Adrenal gland (tissue), 12 donors: Measurements from ENCODE around the gene RNF215. TPM values are rescaled to one million over a fixed set of nuclear protein-coding genes. Genes with fewer than 3 reads are reported as not detected.

Experiments used
- DNase-seq, 7 donors: peaks; one replicate each; pipeline ENCODE4 v3.0.0-alpha.2; 2019 to 2020
- H3K27ac ChIP-seq, 5 donors: fragments of 200-600 bp; sonication (generic) in 4 of 5; 1 replicate in 3 of 5; 2 replicates in 2 of 5; pipeline versions ENCODE4 v1.5.1 to v1.8.0; 2016 to 2020; ENCODE audit warnings: mild to moderate bottlenecking in 1 of 5
- H3K27me3 ChIP-seq: fragments of 200-600 bp; 2 replicates; pipeline ENCODE4 v1.8.0; 2021
- H3K36me3 ChIP-seq, 2 donors: fragments of 200-600 bp; replicated peaks in 1 of 2; 1 replicate in 1 of 2; 2 replicates in 1 of 2; pipeline versions ENCODE4 v1.5.1 to v1.8.0; 2018 to 2022
- H3K4me1 ChIP-seq, 2 donors: fragments of 200-600 bp; replicated peaks in 1 of 2; 1 replicate in 1 of 2; 2 replicates in 1 of 2; pipeline versions ENCODE4 v1.5.1 to v1.8.0; 2018 to 2021
- H3K4me3 ChIP-seq, 4 donors: fragments of 200-600 bp; sonication (generic) in 3 of 4; one replicate each; pipeline ENCODE4 v1.5.1; 2016 to 2018
- H3K9me3 ChIP-seq, 3 donors: fragments of 200-600 bp; sonication (generic) in 1 of 3; replicated peaks in 1 of 3; 1 replicate in 2 of 3; 2 replicates in 1 of 3; pipeline versions ENCODE4 v1.5.1 to v1.8.0; 2016 to 2021
- CTCF ChIP-seq, 6 experiments: fragments of 450-650 bp in 4 of 6; fragments of 200-600 bp in 2 of 6; sonication (generic) in 1 of 6; IDR thresholded peaks; 1 replicate in 5 of 6; 2 replicates in 1 of 6; pipeline versions ENCODE4 v1.5.1 to v1.8.0; 2016 to 2021; ENCODE audit warnings: antibody characterized with exemption in 6 of 6, mild to moderate bottlenecking in 2 of 6, moderate library complexity in 1 of 6
- POLR2A ChIP-seq, 2 donors: fragments of 450-650 bp; IDR thresholded peaks; one replicate each; pipeline ENCODE4 v1.6.1; 2017; ENCODE audit warnings: antibody characterized with exemption in 2 of 2, mild to moderate bottlenecking in 2 of 2, moderate library complexity in 1 of 2
- WGBS, 4 donors: extraction: QIAGEN DNeasy Blood & Tissue Kit in 2 of 4; methylation state at CpG; one replicate each; pipeline versions ENCODE4 v1.1.5 to v1.1.7; 2013 to 2017; 5-methylcytosine and 5-hydroxymethylcytosine counted together
- intact Hi-C, 2 donors: fragments of 100-400 bp; cut with DNase I; formaldehyde crosslinking; loops; one replicate each; pipeline versions ENCODE4 v1.14.1 to v1.15.0; 2022 to 2023
- polyA plus RNA-seq, 3 donors: library from polyadenylated mRNA; stranded (reverse); fragments of 200-250 nt in 2 of 3; fragments of 350-450 nt in 1 of 3; fragmentation: Illumina TruSeq in 1 of 3; extraction: RNeasy Lipid Tissue Mini Kit (QIAGEN cat#74804) in 1 of 3; gene quantifications; one replicate each; pipeline ENCODE4 v1.2.3, GENCODE V29; 2013 to 2014
- total RNA-seq, 9 donors: library from RNA; depleted of rRNA in 4 of 9; stranded (reverse); fragments of >200 nt in 4 of 9; fragments of 120-200 nt in 1 of 9; fragmentation: NEBNext Ultra II Directional in 1 of 9; extraction: Animal tissue kit (Norgen Biotek cat#: 25700) in 1 of 9; gene quantifications; one replicate each; pipeline versions ENCODE4 v1.1.0 to v1.2.4, GENCODE V29; 2013 to 2023
- donor health status: healthy with polysubstance abuse.
- donor health status: Bipolar disorder and iron deficiency.
- donor health status: DM: yes; HTN: yes; CAD: no.
- donor health status: DM: no; HTN: no; CAD: no.
- donor health status: DM: no; HTN: no; CAD: no.
- donor health status: DM: yes; HTN: yes; CAD: no.

Gene RNF215
- total and polyA plus RNA-seq, 12 donors = 2.0 to 20.1 (median 12.1) TPM

- H3K36me3 ChIP-seq = no peaks in the 10 kb centered on the region
- intact Hi-C loops = no loop called here
- no peaks in the 10 kb centered on the region for H3K27me3 ChIP-seq
- H3K4me1 ChIP-seq = peaks cover 14 to 18% of the 10 kb centered on the region in 2 donors
- H3K4me3 ChIP-seq = no peak overlapping the region
- WGBS, 4 donors = 69 to 85% (median 71%) methylated on average over 1 of the region's 1 CpG
- H3K9me3 ChIP-seq = no peaks in the 10 kb centered on the region
- DNase-seq = no peak
- TF ChIP-seq POLR2A (IDR thresholded peaks at IDR 0.05) = no peak
- TF ChIP-seq CTCF (IDR thresholded peaks at IDR 0.05) = no peak
- H3K27ac ChIP-seq = no peak overlapping the region
Observed at GRCh38 chr22:30400159-30400558, 12.9 kb upstream of the RNF215 start.

- H3K27me3 ChIP-seq = no peaks in the 10 kb centered on the region
- H3K9me3 ChIP-seq = no peaks in the 10 kb centered on the region
- H3K4me1 ChIP-seq = peaks cover 14 to 18% of the 10 kb centered on the region in 2 donors
- H3K36me3 ChIP-seq = no peaks in the 10 kb centered on the region
- no peak overlapping the region for H3K27ac ChIP-seq
- no peak for DNase-seq
- intact Hi-C loops = no loop called here
- no peak overlapping the region for H3K4me3 ChIP-seq
- 83 to 93% (median 89%) methylated on average over 5 of the region's 5 CpGs for WGBS, 4 donors
- TF ChIP-seq POLR2A (IDR thresholded peaks at IDR 0.05) (no peak), CTCF (IDR thresholded peaks at IDR 0.05) (no peak)
Observed at GRCh38 chr22:30399718-30400117, 12.5 kb upstream of the RNF215 start.

DNA sequence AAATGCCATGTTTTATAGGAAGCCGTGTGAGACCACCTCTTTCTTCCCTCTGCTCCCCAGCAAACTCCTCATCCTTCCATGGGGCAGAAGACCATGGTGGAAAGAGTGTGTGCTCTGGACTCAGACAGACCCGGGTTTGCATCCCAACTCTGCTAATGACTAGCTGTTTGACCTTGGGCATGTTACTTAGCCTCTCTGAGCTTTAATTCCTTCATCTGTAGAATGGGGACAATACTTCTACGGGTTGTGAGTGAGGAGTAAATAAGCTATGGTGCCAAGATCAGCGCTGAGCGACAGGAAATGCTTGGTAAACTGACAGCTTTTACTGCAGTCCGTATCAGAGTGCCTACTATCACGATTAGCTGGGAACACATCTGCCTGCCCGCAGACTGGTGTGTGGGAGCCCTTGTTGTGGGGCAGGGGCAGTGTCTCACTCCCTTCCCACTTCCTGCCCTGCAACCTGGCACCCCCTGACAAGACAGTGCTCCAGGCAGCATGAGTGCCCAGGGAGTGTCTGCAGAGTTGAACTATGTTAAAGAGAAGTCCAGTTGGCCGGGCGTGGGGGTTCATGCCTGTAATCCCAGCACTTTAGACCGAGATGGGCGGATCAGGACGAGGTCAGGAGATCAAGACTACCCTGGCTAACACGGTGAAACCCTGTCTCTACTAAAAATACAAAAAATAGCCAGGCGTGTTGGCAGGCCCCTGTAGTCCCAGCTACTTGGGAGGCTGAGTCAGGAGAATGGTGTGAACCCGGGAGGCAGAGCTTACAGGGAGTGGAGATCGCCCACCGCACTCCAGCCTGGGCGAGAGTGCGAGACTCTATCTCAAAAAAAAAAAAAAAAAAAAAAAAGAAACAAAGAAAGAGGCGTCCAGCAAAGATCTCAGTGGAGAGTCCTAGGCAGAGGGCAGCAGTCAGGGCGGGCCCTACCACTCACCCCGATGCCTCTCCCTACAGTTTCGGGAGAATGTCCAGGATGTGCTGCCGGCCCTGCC is 11.8 kb upstream of the RNF215 start:
- H3K27me3 ChIP-seq = no peaks in the 10 kb centered on the region
- 61 to 69% (median 65%) methylated on average over 22 to 25 of the region's 25 CpGs for WGBS, 4 donors
- no peaks in the 10 kb centered on the region for H3K9me3 ChIP-seq
- H3K4me3 ChIP-seq = no peak overlapping the region
- peak overlapping the region in 1 of 5 donors; percentile 6 for H3K27ac ChIP-seq
- no peak for DNase-seq
- H3K36me3 ChIP-seq = no peaks in the 10 kb centered on the region
- no peak for TF ChIP-seq CTCF (IDR thresholded peaks at IDR 0.05)
- no peak for TF ChIP-seq POLR2A (IDR thresholded peaks at IDR 0.05)
- intact Hi-C loops = no loop called here
- peaks cover 14 to 18% of the 10 kb centered on the region in 2 donors for H3K4me1 ChIP-seq

GRCh38 chr22:30397656-30398635 is 10.7 kb upstream of the RNF215 start:
- Histone ChIP-seq H3K27ac (no peak overlapping the region), H3K4me1 (peaks cover 14 to 18% of the 10 kb centered on the region in 2 donors), H3K9me3 (no peaks in the 10 kb centered on the region), H3K4me3 (peak overlapping the region in 2 of 4 donors; percentile 25 to 71), H3K36me3 (no peaks in the 10 kb centered on the region), H3K27me3 (no peaks in the 10 kb centered on the region)
- no peak for DNase-seq
- 32 to 73% (median 43%) methylated on average over 4 to 11 of the region's 11 CpGs for WGBS, 4 donors
- intact Hi-C loops = no loop called here
- TF ChIP-seq POLR2A (IDR thresholded peaks at IDR 0.05) (no peak), CTCF (IDR thresholded peaks at IDR 0.05) (no peak)
